Cardiac ventricle fibroblast (primary cell): ENCODE data around the gene XRN2. TPM values are rescaled to one million over a fixed set of nuclear protein-coding genes. Genes with fewer than 3 reads are reported as not detected.

Source experiments
- total RNA-seq: library from RNA; depleted of rRNA; stranded (reverse); fragments of >200 nt; gene quantifications from 2 replicates; pipeline ENCODE4 v1.2.3, GENCODE V29; 2015

XRN2 gene, protein sequence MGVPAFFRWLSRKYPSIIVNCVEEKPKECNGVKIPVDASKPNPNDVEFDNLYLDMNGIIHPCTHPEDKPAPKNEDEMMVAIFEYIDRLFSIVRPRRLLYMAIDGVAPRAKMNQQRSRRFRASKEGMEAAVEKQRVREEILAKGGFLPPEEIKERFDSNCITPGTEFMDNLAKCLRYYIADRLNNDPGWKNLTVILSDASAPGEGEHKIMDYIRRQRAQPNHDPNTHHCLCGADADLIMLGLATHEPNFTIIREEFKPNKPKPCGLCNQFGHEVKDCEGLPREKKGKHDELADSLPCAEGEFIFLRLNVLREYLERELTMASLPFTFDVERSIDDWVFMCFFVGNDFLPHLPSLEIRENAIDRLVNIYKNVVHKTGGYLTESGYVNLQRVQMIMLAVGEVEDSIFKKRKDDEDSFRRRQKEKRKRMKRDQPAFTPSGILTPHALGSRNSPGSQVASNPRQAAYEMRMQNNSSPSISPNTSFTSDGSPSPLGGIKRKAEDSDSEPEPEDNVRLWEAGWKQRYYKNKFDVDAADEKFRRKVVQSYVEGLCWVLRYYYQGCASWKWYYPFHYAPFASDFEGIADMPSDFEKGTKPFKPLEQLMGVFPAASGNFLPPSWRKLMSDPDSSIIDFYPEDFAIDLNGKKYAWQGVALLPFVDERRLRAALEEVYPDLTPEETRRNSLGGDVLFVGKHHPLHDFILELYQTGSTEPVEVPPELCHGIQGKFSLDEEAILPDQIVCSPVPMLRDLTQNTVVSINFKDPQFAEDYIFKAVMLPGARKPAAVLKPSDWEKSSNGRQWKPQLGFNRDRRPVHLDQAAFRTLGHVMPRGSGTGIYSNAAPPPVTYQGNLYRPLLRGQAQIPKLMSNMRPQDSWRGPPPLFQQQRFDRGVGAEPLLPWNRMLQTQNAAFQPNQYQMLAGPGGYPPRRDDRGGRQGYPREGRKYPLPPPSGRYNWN
- total RNA-seq, result 48.2 and 53.2 TPM in 2 replicates

DNA sequence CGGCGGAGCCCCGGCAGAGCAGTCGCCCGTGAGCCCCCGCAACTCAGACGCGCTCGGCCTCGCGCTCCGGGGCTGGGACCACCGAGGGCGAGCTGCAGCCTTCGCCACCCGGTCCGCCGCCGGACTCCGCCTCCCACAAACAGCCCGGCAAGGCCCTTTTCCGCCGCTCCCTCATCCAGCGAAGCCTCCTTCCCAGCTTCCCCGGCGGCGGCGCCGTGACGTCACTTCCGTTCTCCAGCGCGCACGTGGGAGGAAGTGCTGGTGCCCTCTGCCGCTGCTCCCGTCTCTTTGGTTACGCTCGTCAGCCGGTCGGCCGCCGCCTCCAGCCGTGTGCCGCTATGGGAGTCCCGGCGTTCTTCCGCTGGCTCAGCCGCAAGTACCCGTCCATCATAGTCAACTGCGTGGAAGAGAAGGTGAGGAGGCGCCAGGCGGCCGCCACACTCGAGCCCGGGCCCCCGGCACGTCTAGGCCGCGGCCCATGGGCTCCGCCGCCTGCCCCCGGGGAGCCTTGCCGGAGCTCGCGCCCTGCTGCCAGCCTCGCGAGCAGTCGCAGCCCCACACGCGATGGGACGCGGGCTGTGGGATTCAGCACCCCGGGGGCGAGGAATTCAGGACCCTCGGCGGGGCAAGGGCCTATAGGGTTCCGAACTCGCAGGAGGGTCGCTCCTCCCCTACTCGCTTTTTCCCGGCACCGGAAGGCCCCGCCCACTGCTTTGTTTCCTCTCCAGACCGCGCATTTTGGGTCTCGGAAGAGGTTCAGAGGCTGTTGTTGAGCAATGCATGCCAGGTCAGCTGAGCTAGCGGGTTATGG, at the start of gene XRN2:
Gene XRN2 (plus strand): TSS at position 271 of the 811 bp plus-strand sequence. CDS start 68 bp downstream, at position 339.

DNA sequence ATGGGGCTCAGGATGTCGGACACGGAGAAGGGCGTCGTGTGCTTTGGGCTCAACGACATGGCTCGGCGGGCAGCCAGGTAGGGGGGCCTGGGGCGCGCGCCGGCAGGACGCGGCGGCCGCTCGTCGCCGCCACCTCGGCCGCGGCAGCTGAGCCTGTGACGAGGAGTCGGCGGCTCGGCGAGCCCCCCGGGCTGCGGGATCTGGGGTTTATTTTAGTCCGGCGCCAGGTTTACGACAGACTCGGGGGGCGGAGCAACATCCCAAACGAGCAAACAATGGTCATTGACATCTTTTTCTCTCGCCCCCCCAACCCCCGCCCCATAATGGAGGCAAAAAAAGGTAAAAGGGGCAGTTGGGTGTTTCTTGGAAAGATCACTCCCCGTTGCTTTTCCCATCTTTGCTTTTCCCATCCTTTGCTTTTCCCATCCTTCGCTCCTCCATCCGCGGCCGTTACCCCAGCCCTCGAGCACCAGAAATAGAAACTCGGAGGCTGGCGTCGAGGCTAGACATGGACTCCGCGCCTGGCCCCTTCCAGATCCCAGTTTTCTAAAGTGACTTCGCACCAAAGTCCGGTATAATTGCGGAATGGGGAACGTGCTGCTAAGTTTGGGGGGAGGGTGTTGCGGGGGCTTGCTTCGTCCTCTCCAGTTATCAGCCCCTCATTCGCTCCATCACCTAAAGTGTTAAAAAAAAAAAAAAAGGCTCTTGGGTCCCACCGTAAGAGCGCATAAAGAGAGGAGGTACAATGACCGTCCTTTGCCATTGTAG, 94.4 kb downstream of the XRN2 start, which contains the start of gene NKX2-4:
Gene NKX2-4 (minus strand): TSS at position 186 of the 768 bp plus-strand sequence. CDS start 127 bp downstream, at position 59.

Other genes with a start within 250 kb of the XRN2 start
- gene LINC00237, start 197.0 kb upstream of the XRN2 start, total RNA-seq, result not detected in 2 replicates
- gene KIZ, start 177.2 kb upstream of the XRN2 start, total RNA-seq, result 17.6 and 19.7 TPM in 2 replicates
- not detected in 2 replicates for gene NKX2-4, start 94.2 kb downstream of the XRN2 start, total RNA-seq
- gene NKX2-2, start 210.7 kb downstream of the XRN2 start, total RNA-seq, result not detected in 2 replicates